Smooth muscle cell (in vitro differentiated cells): ENCODE results near the gene GALNT7. TPM values are rescaled to one million over a fixed set of nuclear protein-coding genes. Genes with fewer than 3 reads are reported as not detected.
"Not testable (repeated sequence)": the region's sequence is repeated elsewhere in the genome, so short reads cannot be mapped to it uniquely, and the experiment has no call there.

Experiments used
- DNase-seq: peaks from one replicate; lab custom pipeline; 2025; ENCODE audit not compliant: unreplicated experiment; lab: John Stamatoyannopoulos, UW
- H2AFZ ChIP-seq: fragments of 200-600 bp; sonication (generic); 2 replicates; pipeline ENCODE4 v1.6.0; 2016; ENCODE audit warnings: antibody characterized with exemption, low read depth, mild to moderate bottlenecking
- H3F3A ChIP-seq: fragments of 200-600 bp; sonication (generic); 2 replicates; pipeline ENCODE4 v1.6.0; 2017; ENCODE audit warnings: antibody characterized with exemption, low read depth
- H3K27ac ChIP-seq: fragments of 200-600 bp; sonication (generic); 2 replicates; pipeline ENCODE4 v1.5.1; 2016; ENCODE audit warnings: low read depth, mild to moderate bottlenecking
- H3K27me3 ChIP-seq: fragments of 200-600 bp; sonication (generic); 2 replicates; pipeline ENCODE4 v1.6.1; 2016; ENCODE audit warnings: low read depth, mild to moderate bottlenecking
- H3K36me3 ChIP-seq: fragments of 200-600 bp; sonication (generic); 2 replicates; pipeline ENCODE4 v1.5.1; 2016; ENCODE audit warnings: low read depth
- H3K4me1 ChIP-seq: fragments of 200-600 bp; sonication (generic); 2 replicates; pipeline ENCODE4 v1.5.1; 2016; ENCODE audit warnings: low read depth
- H3K4me2 ChIP-seq: fragments of 200-600 bp; sonication (generic); 2 replicates; pipeline ENCODE4 v1.6.0; 2016; ENCODE audit warnings: mild to moderate bottlenecking
- H3K4me3 ChIP-seq: fragments of 200-600 bp; sonication (generic); 2 replicates; pipeline ENCODE4 v1.5.1; 2016; ENCODE audit warnings: mild to moderate bottlenecking
- H3K79me2 ChIP-seq: fragments of 200-600 bp; sonication (generic); 2 replicates; pipeline ENCODE4 v1.6.0; 2016; ENCODE audit warnings: low read depth, mild to moderate bottlenecking
- H3K9ac ChIP-seq: fragments of 200-600 bp; sonication (generic); 2 replicates; pipeline ENCODE4 v1.6.0; 2016; ENCODE audit warnings: low read depth
- H3K9me3 ChIP-seq: fragments of 200-600 bp; sonication (generic); replicated peaks from 2 replicates; pipeline ENCODE4 v1.5.1; 2016; ENCODE audit warnings: low read depth
- H4K20me1 ChIP-seq: fragments of 200-600 bp; sonication (generic); 2 replicates; pipeline ENCODE4 v1.6.0; 2016; ENCODE audit warnings: low read depth
- CTCF ChIP-seq: fragments of 200-600 bp; sonication (generic); IDR thresholded peaks from 2 replicates; pipeline ENCODE4 v1.5.1; 2017; ENCODE audit warnings: borderline replicate concordance, mild to moderate bottlenecking, antibody characterized with exemption; ENCODE audit not compliant: insufficient read depth, poor library complexity, severe bottlenecking
- WGBS: methylation state at CpG from one replicate; pipeline ENCODE4 v1.1.7; 2016; ENCODE audit warnings: low lambda C conversion rate; 5-methylcytosine and 5-hydroxymethylcytosine counted together
- polyA plus RNA-seq: library from polyadenylated mRNA; unstranded; fragments of >200 nt; fragmentation: Nextera tagmentation; extraction: Ambion mirVana; gene quantifications from 2 replicates; pipeline ENCODE4 v1.2.1, GENCODE V29; 2016
- total RNA-seq: library from RNA; depleted of rRNA; stranded (reverse); fragments of >200 nt; gene quantifications from 2 replicates; pipeline ENCODE4 v1.2.3, GENCODE V29; 2014

Gene GALNT7
- total and polyA plus RNA-seq, 2 experiments from 2014 or later: 9.0 to 33.4 TPM

- Histone ChIP-seq H4K20me1 (peaks cover 18% of the 10 kb centered on the region), H3K36me3 (no peaks in the 10 kb centered on the region), H3K4me3 (no peak overlapping the region), H3K9ac (no peak overlapping the region), H3K79me2 (no peaks in the 10 kb centered on the region), H3K4me1 (peaks cover 34% of the 10 kb centered on the region), H3K4me2 (no peak overlapping the region), H3K9me3 (no peaks in the 10 kb centered on the region), H3K27ac (no peak overlapping the region), H3K27me3 (no peaks in the 10 kb centered on the region), H3F3A (peaks cover 7% of the 10 kb centered on the region), H2AFZ (no peak overlapping the region)
- 93% methylated on average over 1 of the region's 1 CpG for WGBS
- DNase-seq: no peak
- TF ChIP-seq CTCF: no peak
Observed at GRCh38 chr4:173217075-173217474, 48.5 kb downstream of the GALNT7 start.

GRCh38 chr4:173217727-173218126 lies 49.1 kb downstream of the GALNT7 start:
- Histone ChIP-seq H4K20me1 (peaks cover 11% of the 10 kb centered on the region), H3K79me2 (no peaks in the 10 kb centered on the region), H3K9me3 (no peaks in the 10 kb centered on the region), H3K4me2 (peak overlapping the region; percentile 8), H3K36me3 (no peaks in the 10 kb centered on the region), H2AFZ (no peak overlapping the region), H3K27ac (peak overlapping the region; percentile 11), H3F3A (peaks cover 4% of the 10 kb centered on the region), H3K4me3 (no peak overlapping the region), H3K27me3 (no peaks in the 10 kb centered on the region), H3K4me1 (peaks cover 28% of the 10 kb centered on the region), H3K9ac (no peak overlapping the region)
- DNase-seq: no peak
- TF ChIP-seq CTCF: no peak
- WGBS: 52% methylated on average over 2 of the region's 2 CpGs

- H3K4me3 ChIP-seq: no peak overlapping the region
- no peaks in the 10 kb centered on the region for H3K9me3 ChIP-seq
- H3K79me2 ChIP-seq: no peaks in the 10 kb centered on the region
- no peak overlapping the region for H2AFZ ChIP-seq
- H3K9ac ChIP-seq: no peak overlapping the region
- no peaks in the 10 kb centered on the region for H3K36me3 ChIP-seq
- peak overlapping the region; percentile 8 for H3K4me2 ChIP-seq
- peaks cover 4% of the 10 kb centered on the region for H3F3A ChIP-seq
- H3K27ac ChIP-seq: peak overlapping the region; percentile 11
- H3K4me1 ChIP-seq: peaks cover 19% of the 10 kb centered on the region
- no peaks in the 10 kb centered on the region for H3K27me3 ChIP-seq
- peaks cover 5% of the 10 kb centered on the region for H4K20me1 ChIP-seq
- no peak for DNase-seq
- no peak for TF ChIP-seq CTCF
Observed at GRCh38 chr4:173218411-173219125, 50.0 kb downstream of the GALNT7 start.

GRCh38 chr4:173219126-173219437 lies 50.5 kb downstream of the GALNT7 start:
- H3K27me3 ChIP-seq, H3F3A ChIP-seq, H3K27ac ChIP-seq, H3K9me3 ChIP-seq, H3K4me3 ChIP-seq, H2AFZ ChIP-seq, H3K9ac ChIP-seq, H3K79me2 ChIP-seq, H3K36me3 ChIP-seq, H4K20me1 ChIP-seq, DNase-seq: not testable (repeated sequence)
- H3K4me2 ChIP-seq: peak overlapping the region; percentile 8
- 87% methylated on average over 4 of the region's 4 CpGs for WGBS
- peaks cover 14% of the 10 kb centered on the region for H3K4me1 ChIP-seq
